H1 (cell line): ENCODE measurements around the gene KRTAP10-12. TPM values are rescaled to one million over a fixed set of nuclear protein-coding genes. Genes with fewer than 3 reads are reported as not detected.

ENCODE experiments used
- ATF2 ChIP-seq: IDR thresholded peaks from 2 replicates; pipeline ENCODE4 v1.6.1; 2012; ENCODE audit warnings: low read length, inconsistent platforms
- CTBP2 ChIP-seq: IDR thresholded peaks from 2 replicates; pipeline ENCODE4 v1.7.0; 2011; ENCODE audit warnings: borderline replicate concordance, mild to moderate bottlenecking, moderate library complexity, mixed read lengths, low read length; ENCODE audit not compliant: insufficient read depth, insufficient read length
- PHF8 ChIP-seq: fragments of 200-600 bp; sonication (generic); conservative IDR thresholded peaks from 2 replicates; pipeline ENCODE4 v1.7.1; 2012; ENCODE audit warnings: low read depth, mild to moderate bottlenecking, inconsistent platforms, low read length, moderate library complexity
- TAF1 ChIP-seq: IDR thresholded peaks from 2 replicates; pipeline ENCODE4 v1.6.1; 2011; ENCODE audit warnings: mild to moderate bottlenecking, low read depth, low read length
- TCF12 ChIP-seq: IDR thresholded peaks from 2 replicates; pipeline ENCODE4 v1.6.1; 2011; ENCODE audit warnings: low read depth, mild to moderate bottlenecking, low read length
- polyA plus RNA-seq, 7 experiments: library from polyadenylated mRNA; depleted of rRNA in 3 of 7; stranded (reverse) in 5 of 7; unstranded in 2 of 7; fragments of >200 nt in 5 of 7; fragments of 200-250 nt in 2 of 7; gene quantifications; 1 replicate in 5 of 7; 2 replicates in 1 of 7; 4 replicates in 1 of 7; pipeline versions ENCODE4 v1.2.1 to v1.2.3, GENCODE V29; 2011 to 2013; ENCODE audit warnings: missing spikeins in 2 of 7, mixed read lengths in 2 of 7
- total RNA-seq: library from RNA; stranded (reverse); fragmentation: NEBNext Ultra II Directional; extraction: Animal tissue kit (Norgen Biotek cat#: 25700); gene quantifications from 2 replicates; pipeline ENCODE4 v1.2.1, GENCODE V29; 2021
- TF ChIP-seq, protein P1 (sequence below): fragments of 300-600 bp; sonication (generic); IDR thresholded peaks from 2 replicates; pipeline ENCODE4 v1.7.1; 2012; ENCODE audit warnings: low read length, moderate library complexity, mild to moderate bottlenecking, inconsistent platforms; ENCODE audit not compliant: insufficient replicate concordance

KRTAP10-12 gene
- total and polyA plus RNA-seq, 2 of the 8 experiments (the other 6 are each of a cell fraction or from before 2014, with no cell fraction given), result not detected

- TF ChIP-seq, protein P1, sequence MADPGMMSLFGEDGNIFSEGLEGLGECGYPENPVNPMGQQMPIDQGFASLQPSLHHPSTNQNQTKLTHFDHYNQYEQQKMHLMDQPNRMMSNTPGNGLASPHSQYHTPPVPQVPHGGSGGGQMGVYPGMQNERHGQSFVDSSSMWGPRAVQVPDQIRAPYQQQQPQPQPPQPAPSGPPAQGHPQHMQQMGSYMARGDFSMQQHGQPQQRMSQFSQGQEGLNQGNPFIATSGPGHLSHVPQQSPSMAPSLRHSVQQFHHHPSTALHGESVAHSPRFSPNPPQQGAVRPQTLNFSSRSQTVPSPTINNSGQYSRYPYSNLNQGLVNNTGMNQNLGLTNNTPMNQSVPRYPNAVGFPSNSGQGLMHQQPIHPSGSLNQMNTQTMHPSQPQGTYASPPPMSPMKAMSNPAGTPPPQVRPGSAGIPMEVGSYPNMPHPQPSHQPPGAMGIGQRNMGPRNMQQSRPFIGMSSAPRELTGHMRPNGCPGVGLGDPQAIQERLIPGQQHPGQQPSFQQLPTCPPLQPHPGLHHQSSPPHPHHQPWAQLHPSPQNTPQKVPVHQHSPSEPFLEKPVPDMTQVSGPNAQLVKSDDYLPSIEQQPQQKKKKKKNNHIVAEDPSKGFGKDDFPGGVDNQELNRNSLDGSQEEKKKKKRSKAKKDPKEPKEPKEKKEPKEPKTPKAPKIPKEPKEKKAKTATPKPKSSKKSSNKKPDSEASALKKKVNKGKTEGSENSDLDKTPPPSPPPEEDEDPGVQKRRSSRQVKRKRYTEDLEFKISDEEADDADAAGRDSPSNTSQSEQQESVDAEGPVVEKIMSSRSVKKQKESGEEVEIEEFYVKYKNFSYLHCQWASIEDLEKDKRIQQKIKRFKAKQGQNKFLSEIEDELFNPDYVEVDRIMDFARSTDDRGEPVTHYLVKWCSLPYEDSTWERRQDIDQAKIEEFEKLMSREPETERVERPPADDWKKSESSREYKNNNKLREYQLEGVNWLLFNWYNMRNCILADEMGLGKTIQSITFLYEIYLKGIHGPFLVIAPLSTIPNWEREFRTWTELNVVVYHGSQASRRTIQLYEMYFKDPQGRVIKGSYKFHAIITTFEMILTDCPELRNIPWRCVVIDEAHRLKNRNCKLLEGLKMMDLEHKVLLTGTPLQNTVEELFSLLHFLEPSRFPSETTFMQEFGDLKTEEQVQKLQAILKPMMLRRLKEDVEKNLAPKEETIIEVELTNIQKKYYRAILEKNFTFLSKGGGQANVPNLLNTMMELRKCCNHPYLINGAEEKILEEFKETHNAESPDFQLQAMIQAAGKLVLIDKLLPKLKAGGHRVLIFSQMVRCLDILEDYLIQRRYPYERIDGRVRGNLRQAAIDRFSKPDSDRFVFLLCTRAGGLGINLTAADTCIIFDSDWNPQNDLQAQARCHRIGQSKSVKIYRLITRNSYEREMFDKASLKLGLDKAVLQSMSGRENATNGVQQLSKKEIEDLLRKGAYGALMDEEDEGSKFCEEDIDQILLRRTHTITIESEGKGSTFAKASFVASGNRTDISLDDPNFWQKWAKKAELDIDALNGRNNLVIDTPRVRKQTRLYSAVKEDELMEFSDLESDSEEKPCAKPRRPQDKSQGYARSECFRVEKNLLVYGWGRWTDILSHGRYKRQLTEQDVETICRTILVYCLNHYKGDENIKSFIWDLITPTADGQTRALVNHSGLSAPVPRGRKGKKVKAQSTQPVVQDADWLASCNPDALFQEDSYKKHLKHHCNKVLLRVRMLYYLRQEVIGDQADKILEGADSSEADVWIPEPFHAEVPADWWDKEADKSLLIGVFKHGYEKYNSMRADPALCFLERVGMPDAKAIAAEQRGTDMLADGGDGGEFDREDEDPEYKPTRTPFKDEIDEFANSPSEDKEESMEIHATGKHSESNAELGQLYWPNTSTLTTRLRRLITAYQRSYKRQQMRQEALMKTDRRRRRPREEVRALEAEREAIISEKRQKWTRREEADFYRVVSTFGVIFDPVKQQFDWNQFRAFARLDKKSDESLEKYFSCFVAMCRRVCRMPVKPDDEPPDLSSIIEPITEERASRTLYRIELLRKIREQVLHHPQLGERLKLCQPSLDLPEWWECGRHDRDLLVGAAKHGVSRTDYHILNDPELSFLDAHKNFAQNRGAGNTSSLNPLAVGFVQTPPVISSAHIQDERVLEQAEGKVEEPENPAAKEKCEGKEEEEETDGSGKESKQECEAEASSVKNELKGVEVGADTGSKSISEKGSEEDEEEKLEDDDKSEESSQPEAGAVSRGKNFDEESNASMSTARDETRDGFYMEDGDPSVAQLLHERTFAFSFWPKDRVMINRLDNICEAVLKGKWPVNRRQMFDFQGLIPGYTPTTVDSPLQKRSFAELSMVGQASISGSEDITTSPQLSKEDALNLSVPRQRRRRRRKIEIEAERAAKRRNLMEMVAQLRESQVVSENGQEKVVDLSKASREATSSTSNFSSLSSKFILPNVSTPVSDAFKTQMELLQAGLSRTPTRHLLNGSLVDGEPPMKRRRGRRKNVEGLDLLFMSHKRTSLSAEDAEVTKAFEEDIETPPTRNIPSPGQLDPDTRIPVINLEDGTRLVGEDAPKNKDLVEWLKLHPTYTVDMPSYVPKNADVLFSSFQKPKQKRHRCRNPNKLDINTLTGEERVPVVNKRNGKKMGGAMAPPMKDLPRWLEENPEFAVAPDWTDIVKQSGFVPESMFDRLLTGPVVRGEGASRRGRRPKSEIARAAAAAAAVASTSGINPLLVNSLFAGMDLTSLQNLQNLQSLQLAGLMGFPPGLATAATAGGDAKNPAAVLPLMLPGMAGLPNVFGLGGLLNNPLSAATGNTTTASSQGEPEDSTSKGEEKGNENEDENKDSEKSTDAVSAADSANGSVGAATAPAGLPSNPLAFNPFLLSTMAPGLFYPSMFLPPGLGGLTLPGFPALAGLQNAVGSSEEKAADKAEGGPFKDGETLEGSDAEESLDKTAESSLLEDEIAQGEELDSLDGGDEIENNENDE, result no peak
- TF ChIP-seq CTBP2, result no peak
- TF ChIP-seq PHF8, result no peak
- no peak for TF ChIP-seq TAF1
- no peak for TF ChIP-seq ATF2
- TF ChIP-seq TCF12, result no peak
- TF ChIP-seq, all 59 proteins: peak for 0
Measured at GRCh38 chr21:44664691-44665090, 32.3 kb upstream of the KRTAP10-12 start (continued).
